GM21390 (cell line): Measurements from ENCODE around the gene CCDC12.

ENCODE experiments used
- ATAC-seq: cut with Tn5 transposase; IDR thresholded peaks from one replicate; pipeline ENCODE4 v1.9.1; 2021; ENCODE audit not compliant: unreplicated experiment

CCDC12 gene

GRCh38 chr3:46976326-46977190 is at the start of gene CCDC12:
CCDC12 (minus strand) TSS chr3:46976745; CDS start chr3:46976732, 13 bp downstream.
- ATAC-seq: peak; percentile 53

- ATAC-seq: no peak
Observed at GRCh38 chr3:47024932-47025331, 48.4 kb upstream of the CCDC12 start.

GRCh38 chr3:47022641-47023071 is 46.1 kb upstream of the CCDC12 start:
- no peak for ATAC-seq

- no peak for ATAC-seq
Observed at GRCh38 chr3:47020311-47020710, 43.8 kb upstream of the CCDC12 start.

- peak; percentile 52 for ATAC-seq
Observed at GRCh38 chr3:47019201-47019600, 42.7 kb upstream of the CCDC12 start.

- no peak for ATAC-seq
Observed at GRCh38 chr3:47018269-47018611, 41.7 kb upstream of the CCDC12 start.

GRCh38 chr3:47017504-47018268 is 41.1 kb upstream of the CCDC12 start:
- no peak for ATAC-seq

- no peak for ATAC-seq
Observed at GRCh38 chr3:47016934-47017435, 40.4 kb upstream of the CCDC12 start.

- ATAC-seq: no peak
Observed at GRCh38 chr3:47016086-47016933, 39.8 kb upstream of the CCDC12 start.

- no peak for ATAC-seq
Observed at GRCh38 chr3:47015151-47015550, 38.6 kb upstream of the CCDC12 start.

GRCh38 chr3:47014036-47014435 is 37.5 kb upstream of the CCDC12 start:
- no peak for ATAC-seq

- ATAC-seq: no peak
Observed at GRCh38 chr3:47013231-47013630, 36.7 kb upstream of the CCDC12 start.

- no peak for ATAC-seq
Observed at GRCh38 chr3:47012342-47013230, 36.0 kb upstream of the CCDC12 start.

- no peak for ATAC-seq
Observed at GRCh38 chr3:47011371-47011770, 34.8 kb upstream of the CCDC12 start.

GRCh38 chr3:47010910-47011309 is 34.4 kb upstream of the CCDC12 start:
- no peak for ATAC-seq

GRCh38 chr3:47010111-47010712 is 33.7 kb upstream of the CCDC12 start:
- ATAC-seq: no peak

- peak; percentile 81 for ATAC-seq
Observed at GRCh38 chr3:47009225-47010110, 32.9 kb upstream of the CCDC12 start.

GRCh38 chr3:47008851-47009224 is 32.3 kb upstream of the CCDC12 start:
- ATAC-seq: no peak
